ENCODE data around the gene ATP1B2. TPM values are rescaled to one million over a fixed set of nuclear protein-coding genes. Genes with fewer than 3 reads are reported as not detected.

Gene ATP1B2, protein sequence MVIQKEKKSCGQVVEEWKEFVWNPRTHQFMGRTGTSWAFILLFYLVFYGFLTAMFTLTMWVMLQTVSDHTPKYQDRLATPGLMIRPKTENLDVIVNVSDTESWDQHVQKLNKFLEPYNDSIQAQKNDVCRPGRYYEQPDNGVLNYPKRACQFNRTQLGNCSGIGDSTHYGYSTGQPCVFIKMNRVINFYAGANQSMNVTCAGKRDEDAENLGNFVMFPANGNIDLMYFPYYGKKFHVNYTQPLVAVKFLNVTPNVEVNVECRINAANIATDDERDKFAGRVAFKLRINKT
- total RNA-seq, result 1 to 10 TPM in 2 of 4 donors, under 1 TPM in 2; 0.78 to 5.7 (median 1.3) TPM
- 1 to 10 TPM in 1 of 3 donors, under 1 TPM in 2; 0.36 to 1.0 (median 0.51) TPM for polyA plus RNA-seq
- long read RNA-seq, donor 1, result 0 reads
- long read RNA-seq, donor 2, partial matches to known transcripts, result 0 of 1 reads
- long read RNA-seq, donor 2, other reads (novel, unspliced or antisense), result 1 of 1 reads

DNA sequence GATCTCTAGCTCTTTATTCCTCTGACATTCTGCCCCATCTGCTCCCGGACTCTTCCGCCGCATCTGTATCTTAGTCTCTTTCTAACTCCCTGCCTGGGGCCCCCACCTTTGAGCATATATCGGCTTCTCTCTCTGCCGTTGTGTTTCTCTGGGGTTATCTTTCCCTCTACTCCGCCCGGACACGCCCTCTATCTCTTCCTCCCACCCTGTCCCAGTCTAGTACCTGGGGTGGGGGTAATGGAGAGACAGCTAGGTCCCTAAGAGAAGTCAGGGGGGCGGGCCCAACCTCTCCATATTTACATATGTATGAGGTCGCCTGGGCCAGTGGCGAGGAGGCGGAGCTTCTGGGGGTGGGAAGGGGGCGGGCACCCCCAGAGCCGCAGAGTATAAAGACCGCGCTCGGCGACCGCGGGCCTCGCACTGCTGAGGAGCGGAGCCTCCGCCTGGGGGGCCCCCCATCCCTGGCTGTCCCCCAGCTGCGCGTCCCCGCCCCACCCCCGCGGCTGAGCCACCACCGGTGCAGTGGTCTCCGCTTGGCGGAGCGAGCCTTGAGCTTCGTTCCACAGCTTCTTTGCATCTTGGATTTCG lies at the start of gene ATP1B2:
Gene ATP1B2, plus strand, starts transcription at position 418 of the 588 bp plus-strand sequence. CDS start 593 bp downstream, outside the sequence.
- 1 to 3% (median 1%) methylated on average over 29 to 34 of the region's 34 CpGs for WGBS, 3 donors
- peak; percentile 66 to 76 for DNase-seq
- TF ChIP-seq CTCF (IDR thresholded peaks at IDR 0.05), result no peak
- Histone ChIP-seq H3K9me3 (no peaks in the 10 kb centered on the region), H3K4me1 (peaks cover 14% of the 10 kb centered on the region), H3K4me3 (peak within 1 kb of the TSS; percentile 67), H3K27ac (no peak within 1 kb of the TSS), H3K27me3 (ENCODE audit: insufficient read depth in 3 of 3, low read length in 2 of 3) (peaks cover 0 to 64% (median 10%) of the 10 kb centered on the region in 3 donors), H3K36me3 (ENCODE audit: insufficient read depth in 1 of 2, low read depth in 1 of 2) (no peaks in the 10 kb centered on the region)
- peak; percentile 57 to 85 (median 76) for ATAC-seq
- intact Hi-C loops (cut with DNase I), result no loop called here

GRCh38 chr17:7606280-7606679 lies 44.4 kb upstream of the ATP1B2 start:
- 44 to 55% (median 44%) methylated on average over 4 of the region's 4 CpGs for WGBS, 3 donors
- DNase-seq (no peak), ATAC-seq (peak; percentile 96 to 98 (median 97))
- TF ChIP-seq CTCF (IDR thresholded peaks at IDR 0.05), result no peak
- Histone ChIP-seq H3K27ac (peak overlapping the region; percentile 81), H3K9me3 (no peaks in the 10 kb centered on the region), H3K4me3 (no peak overlapping the region), H3K27me3 (ENCODE audit: insufficient read depth in 3 of 3, low read length in 2 of 3) (no peaks in the 10 kb centered on the region), H3K4me1 (peaks cover 32% of the 10 kb centered on the region), H3K36me3 (ENCODE audit: insufficient read depth in 1 of 2, low read depth in 1 of 2) (peaks cover 11 to 65% of the 10 kb centered on the region in 2 donors)
- intact Hi-C loops (cut with DNase I), result no loop called here

DNA sequence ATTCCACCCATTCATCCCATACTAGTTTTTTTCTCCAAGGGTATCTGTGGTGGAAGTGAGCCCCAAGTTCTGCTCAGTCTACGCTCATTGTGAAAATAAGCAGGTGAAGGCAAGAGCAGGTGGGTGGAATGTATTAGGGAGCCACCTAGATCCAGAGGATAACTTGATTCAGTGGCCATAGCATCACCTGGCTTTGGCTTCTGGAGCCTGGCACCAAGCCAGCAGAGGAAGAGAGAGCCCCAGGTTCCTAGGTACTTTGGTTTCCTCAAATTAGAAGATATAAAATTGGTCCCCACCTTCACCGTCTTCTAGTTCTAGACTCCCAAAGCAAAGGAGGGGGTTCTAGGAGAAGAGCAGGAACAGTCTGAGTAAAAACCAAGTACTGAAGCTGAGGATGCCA lies 40.1 kb upstream of the ATP1B2 start:
- Histone ChIP-seq H3K36me3 (ENCODE audit: insufficient read depth in 1 of 2, low read depth in 1 of 2) (peaks cover 0 to 22% of the 10 kb centered on the region in 2 donors), H3K4me1 (peaks cover 51% of the 10 kb centered on the region), H3K9me3 (no peaks in the 10 kb centered on the region), H3K27ac (peak overlapping the region; percentile 95), H3K4me3 (no peak overlapping the region), H3K27me3 (ENCODE audit: insufficient read depth in 3 of 3, low read length in 2 of 3) (no peaks in the 10 kb centered on the region)
- WGBS, 3 donors, result 95 to 100% (median 98%) methylated on average over 2 of the region's 2 CpGs
- TF ChIP-seq CTCF (IDR thresholded peaks at IDR 0.05), result no peak
- DNase-seq (no peak), ATAC-seq (no peak)
- intact Hi-C loops (cut with DNase I), result no loop called here

DNA sequence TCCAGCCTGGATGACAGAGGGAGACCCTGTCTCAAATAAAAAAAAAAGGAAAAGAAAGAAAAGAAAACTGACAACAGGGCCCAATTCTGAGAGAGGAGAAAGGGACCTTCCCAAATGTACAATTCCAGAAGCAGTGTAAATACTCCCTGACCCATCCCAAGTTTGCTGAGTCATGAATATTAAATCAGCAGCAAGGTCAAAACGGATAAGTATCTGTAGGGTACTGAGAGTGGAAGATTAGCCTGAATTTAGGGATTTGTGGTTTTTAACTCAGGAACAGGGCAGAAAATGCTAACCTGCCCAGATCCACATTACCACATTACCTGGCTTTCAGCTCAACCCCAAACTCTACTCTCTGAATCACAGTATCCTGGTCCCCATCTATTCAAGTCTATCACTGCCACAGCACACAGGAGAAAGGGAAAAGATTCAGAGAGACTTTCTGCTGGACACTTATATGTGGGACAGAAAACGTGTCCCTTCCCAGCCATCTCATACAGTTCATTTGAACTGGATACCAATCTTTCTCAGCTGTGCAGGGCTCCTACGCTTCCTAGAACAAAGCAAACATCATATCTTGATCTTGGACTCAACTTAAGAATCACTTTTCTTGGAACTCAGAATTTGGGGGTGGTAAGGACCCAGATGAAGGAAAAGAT lies 39.0 kb upstream of the ATP1B2 start:
- Histone ChIP-seq H3K4me1 (peaks cover 41% of the 10 kb centered on the region), H3K27me3 (ENCODE audit: insufficient read depth in 3 of 3, low read length in 2 of 3) (no peaks in the 10 kb centered on the region), H3K4me3 (peak overlapping the region; percentile 94), H3K36me3 (ENCODE audit: insufficient read depth in 1 of 2, low read depth in 1 of 2) (peaks cover 0 to 19% of the 10 kb centered on the region in 2 donors), H3K27ac (peak overlapping the region; percentile 95), H3K9me3 (no peaks in the 10 kb centered on the region)
- ATAC-seq (no peak), DNase-seq (no peak)
- TF ChIP-seq CTCF (IDR thresholded peaks at IDR 0.05), result no peak
- intact Hi-C loops (cut with DNase I), result no loop called here
- 60 to 65% (median 60%) methylated on average over 3 of the region's 3 CpGs for WGBS, 3 donors
